Type B pancreatic cell (in vitro differentiated cells): Measurements from ENCODE around the gene GRHPR. TPM values are rescaled to one million over a fixed set of nuclear protein-coding genes. Genes with fewer than 3 reads are reported as not detected.

Source experiments
- DNase-seq: peaks from one replicate; pipeline ENCODE4 v3.0.0; 2021; ENCODE audit warnings: mixed read lengths; ENCODE audit not compliant: unreplicated experiment; ENCODE audit errors: extremely low spot score
- H3K27ac Mint-ChIP-seq: 2 replicates; pipeline ENCODE4 v1.8.0; 2021; ENCODE audit warnings: mild to moderate bottlenecking, mixed read lengths
- H3K27me3 Mint-ChIP-seq: 2 replicates; pipeline ENCODE4 v1.8.0; 2021; ENCODE audit warnings: mixed read lengths
- H3K36me3 Mint-ChIP-seq: 2 replicates; pipeline ENCODE4 v1.8.0; 2021; ENCODE audit warnings: mixed read lengths
- H3K4me1 Mint-ChIP-seq: one replicate; pipeline ENCODE4 v1.8.0; 2021; ENCODE audit warnings: mixed read lengths; ENCODE audit not compliant: unreplicated experiment
- H3K4me3 Mint-ChIP-seq: 2 replicates; pipeline ENCODE4 v1.8.0; 2021; ENCODE audit warnings: mild to moderate bottlenecking, mixed read lengths
- H3K9me3 Mint-ChIP-seq: 2 replicates; pipeline ENCODE4 v1.8.0; 2021; ENCODE audit warnings: mixed read lengths
- total RNA-seq: library from RNA; stranded (reverse); gene quantifications from 2 replicates; pipeline ENCODE4 v1.2.1, GENCODE V29; 2021; ENCODE audit warnings: low replicate concordance
- TF ChIP-seq, protein P1 (sequence below): fragments of 200-600 bp; sonication (generic); conservative IDR thresholded peaks from 2 replicates; pipeline ENCODE4 v1.5.0; 2021; ENCODE audit warnings: antibody characterized with exemption, mild to moderate bottlenecking

GRHPR gene
- total RNA-seq, 1 donor from 2014 or later = 109 TPM

DNA sequence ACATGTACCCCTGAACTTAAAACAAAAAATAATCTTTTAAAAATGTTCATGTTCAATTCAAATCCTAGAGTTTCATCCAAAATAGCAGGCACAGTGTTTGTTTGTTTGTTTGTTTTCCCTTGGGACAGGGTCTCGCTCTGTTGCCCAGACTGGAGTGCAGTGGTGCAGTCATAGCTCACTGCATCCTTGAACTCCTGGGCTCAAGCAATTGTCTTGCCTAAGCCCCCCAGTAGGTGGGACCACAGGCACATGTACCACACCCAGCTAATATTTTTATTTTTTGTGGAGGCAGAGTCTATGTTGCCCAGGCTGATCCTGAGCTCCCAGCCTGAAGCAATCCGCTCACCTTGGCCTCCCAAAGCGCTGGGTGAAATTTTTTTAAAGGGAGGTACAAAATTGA lies 58.3 kb downstream of the GRHPR start:
- peaks cover 11% of the 10 kb centered on the region for H3K27me3 Mint-ChIP-seq
- no peak overlapping the region for H3K4me3 Mint-ChIP-seq
- DNase-seq = no peak
- H3K4me1 Mint-ChIP-seq = peaks cover 9% of the 10 kb centered on the region
- TF ChIP-seq, protein P1, sequence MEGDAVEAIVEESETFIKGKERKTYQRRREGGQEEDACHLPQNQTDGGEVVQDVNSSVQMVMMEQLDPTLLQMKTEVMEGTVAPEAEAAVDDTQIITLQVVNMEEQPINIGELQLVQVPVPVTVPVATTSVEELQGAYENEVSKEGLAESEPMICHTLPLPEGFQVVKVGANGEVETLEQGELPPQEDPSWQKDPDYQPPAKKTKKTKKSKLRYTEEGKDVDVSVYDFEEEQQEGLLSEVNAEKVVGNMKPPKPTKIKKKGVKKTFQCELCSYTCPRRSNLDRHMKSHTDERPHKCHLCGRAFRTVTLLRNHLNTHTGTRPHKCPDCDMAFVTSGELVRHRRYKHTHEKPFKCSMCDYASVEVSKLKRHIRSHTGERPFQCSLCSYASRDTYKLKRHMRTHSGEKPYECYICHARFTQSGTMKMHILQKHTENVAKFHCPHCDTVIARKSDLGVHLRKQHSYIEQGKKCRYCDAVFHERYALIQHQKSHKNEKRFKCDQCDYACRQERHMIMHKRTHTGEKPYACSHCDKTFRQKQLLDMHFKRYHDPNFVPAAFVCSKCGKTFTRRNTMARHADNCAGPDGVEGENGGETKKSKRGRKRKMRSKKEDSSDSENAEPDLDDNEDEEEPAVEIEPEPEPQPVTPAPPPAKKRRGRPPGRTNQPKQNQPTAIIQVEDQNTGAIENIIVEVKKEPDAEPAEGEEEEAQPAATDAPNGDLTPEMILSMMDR = no peak
- no peaks in the 10 kb centered on the region for H3K36me3 Mint-ChIP-seq
- no peak overlapping the region for H3K27ac Mint-ChIP-seq
- H3K9me3 Mint-ChIP-seq = no peaks in the 10 kb centered on the region

- Mint-ChIP-seq H3K4me3 (peak within 1 kb of the TSS; percentile 97), H3K27me3 (no peaks in the 10 kb centered on the region), H3K36me3 (peaks cover 7% of the 10 kb centered on the region), H3K9me3 (no peaks in the 10 kb centered on the region), H3K27ac (peak within 1 kb of the TSS; percentile 92), H3K4me1 (peaks cover 22% of the 10 kb centered on the region)
- peak; percentile 96 for DNase-seq
- TF ChIP-seq, protein P1 = no peak
Observed at GRCh38 chr9:37485389-37486255, 63.1 kb downstream of the GRHPR start, which contains the start of gene POLR1E. POLR1E (plus strand) TSS chr9:37485948; CDS start chr9:37486048, 100 bp downstream.

DNA sequence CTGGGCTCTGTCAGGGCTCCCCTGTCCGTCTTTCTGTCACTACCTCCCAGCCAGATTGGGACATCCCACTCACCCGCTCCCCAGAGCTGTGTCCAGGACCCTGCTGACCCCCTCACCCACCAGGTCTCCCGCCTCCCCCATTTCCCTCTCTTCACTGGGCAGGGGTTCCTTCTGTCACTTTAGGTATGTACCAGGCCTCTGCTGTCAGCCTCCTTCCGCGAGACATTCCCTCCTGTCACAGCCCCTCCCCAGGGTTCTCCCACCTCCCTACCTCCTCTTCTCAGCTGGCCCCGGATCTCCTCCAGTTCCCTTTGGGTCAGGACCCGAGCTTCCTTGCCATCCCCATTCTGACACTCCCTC lies 63.7 kb downstream of the GRHPR start:
- H3K27me3 Mint-ChIP-seq = no peaks in the 10 kb centered on the region
- DNase-seq = no peak
- H3K9me3 Mint-ChIP-seq = no peaks in the 10 kb centered on the region
- peak overlapping the region; percentile 92 for H3K27ac Mint-ChIP-seq
- H3K4me1 Mint-ChIP-seq = peaks cover 22% of the 10 kb centered on the region
- peaks cover 9% of the 10 kb centered on the region for H3K36me3 Mint-ChIP-seq
- H3K4me3 Mint-ChIP-seq = peak overlapping the region; percentile 97
- TF ChIP-seq, protein P1 = no peak

Other genes starting within 250 kb of the GRHPR start
- gene ZBTB5, start 42.8 kb downstream of the GRHPR start, total RNA-seq = 22.6 and 25.9 TPM in 2 replicates
- gene POLR1E, start 63.3 kb downstream of the GRHPR start, total RNA-seq = 16.3 and 26.9 TPM in 2 replicates
- 10.5 and 18.5 TPM in 2 replicates for gene FBXO10, start 153.7 kb downstream of the GRHPR start, total RNA-seq
- 132 and 144 TPM in 2 replicates for gene TOMM5, start 169.9 kb downstream of the GRHPR start, total RNA-seq
- 0.36 and 0.82 TPM in 2 replicates for gene FRMPD1, start 228.3 kb downstream of the GRHPR start, total RNA-seq